Activated gamma-delta T cell treated with Interleukin-2 at 50 U/mL for 16 hours (primary cell): Measurements from ENCODE around the gene TNFAIP8.

ENCODE experiments used
- DNase-seq: peaks from one replicate; pipeline ENCODE4 v3.0.0-alpha.2; 2020

The TNFAIP8 gene

DNA sequence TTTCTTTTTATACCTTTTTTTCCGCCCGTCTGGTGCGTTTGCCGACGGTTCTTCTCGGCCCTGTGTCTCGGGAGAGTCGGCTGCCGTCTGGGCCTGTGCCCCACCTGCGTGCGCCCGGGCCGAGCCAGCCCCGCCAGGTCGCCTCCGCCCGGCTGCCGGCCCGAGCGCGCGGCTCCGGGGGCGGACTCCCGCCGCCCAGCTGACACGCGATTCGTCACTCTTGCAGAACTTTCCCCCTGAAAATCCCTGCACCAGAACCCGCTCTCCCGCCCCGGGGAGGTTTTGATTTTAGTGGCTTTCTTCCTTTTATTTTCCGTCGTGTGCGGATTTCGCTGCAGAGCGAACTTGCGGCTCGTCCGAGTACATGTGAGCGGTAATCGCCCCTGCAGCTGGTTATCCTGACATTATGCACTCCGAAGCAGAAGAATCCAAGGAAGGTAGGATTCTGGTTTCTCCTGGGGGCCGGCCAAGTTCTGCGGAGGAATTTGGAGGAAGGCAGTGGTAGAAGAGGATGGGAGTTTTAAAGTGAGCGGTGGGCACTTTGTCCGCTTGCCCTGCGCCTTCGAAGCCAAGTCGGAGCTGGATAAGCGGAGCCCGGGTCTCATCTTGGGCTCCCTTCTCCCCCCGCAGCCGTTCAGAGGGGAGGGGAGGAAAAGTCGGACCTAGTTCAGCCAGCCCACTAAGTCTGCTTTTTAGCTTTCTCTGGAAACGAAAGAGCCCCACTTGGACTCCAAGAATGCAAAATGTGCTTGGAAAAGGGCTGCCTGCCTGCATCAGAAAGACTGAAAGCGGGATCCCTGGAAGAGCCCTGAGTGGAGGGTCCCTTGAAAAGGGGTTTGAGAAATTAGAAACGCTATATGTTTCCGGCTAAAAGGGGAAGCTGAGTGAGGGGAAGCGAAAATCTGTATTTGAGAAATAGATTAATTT lies at the start of gene TNFAIP8:
TSS of gene TNFAIP8 (plus strand) at position 335 of the 927 bp plus-strand sequence. CDS start at position 407, 72 bp downstream.
- peak; percentile 25 for DNase-seq

DNA sequence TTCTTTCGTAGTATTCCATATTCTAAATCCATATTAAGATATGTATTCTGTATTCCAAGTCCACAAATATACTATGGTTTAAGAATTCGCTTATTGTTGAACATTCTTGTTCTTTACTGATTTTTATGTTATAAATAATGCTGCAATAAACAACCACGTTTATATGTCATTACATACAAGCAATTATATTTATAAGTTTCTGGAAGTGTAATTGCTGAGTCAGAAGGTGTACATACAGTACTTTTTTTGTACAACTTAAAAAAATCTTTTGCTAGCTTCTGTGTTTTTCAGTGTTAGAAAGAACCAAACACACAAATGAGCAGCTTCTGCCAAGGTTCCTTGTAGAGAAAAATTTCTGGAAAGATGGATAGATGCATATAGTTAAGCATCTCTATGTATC lies 48.6 kb upstream of the TNFAIP8 start:
- DNase-seq, result no peak

DNA sequence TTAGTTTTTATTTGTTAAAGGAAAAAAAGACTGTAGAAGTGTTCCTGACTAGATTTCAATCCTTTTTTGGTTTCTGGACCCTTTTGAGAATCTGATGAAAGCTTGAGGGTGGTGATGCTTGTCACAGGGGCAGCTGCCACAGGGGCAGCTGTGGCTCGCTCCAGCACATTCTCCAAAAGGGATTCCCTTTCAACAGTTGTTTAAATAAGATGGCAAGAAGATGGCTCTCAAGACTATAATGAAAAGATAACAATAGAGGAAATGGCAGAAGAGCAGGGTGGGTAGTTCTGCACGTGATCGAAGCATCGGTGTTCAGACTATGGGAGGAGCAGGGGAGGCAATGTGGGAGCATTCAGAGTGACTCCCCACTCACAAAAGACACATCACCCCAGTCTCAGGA lies 46.5 kb upstream of the TNFAIP8 start:
- DNase-seq, result no peak

DNA sequence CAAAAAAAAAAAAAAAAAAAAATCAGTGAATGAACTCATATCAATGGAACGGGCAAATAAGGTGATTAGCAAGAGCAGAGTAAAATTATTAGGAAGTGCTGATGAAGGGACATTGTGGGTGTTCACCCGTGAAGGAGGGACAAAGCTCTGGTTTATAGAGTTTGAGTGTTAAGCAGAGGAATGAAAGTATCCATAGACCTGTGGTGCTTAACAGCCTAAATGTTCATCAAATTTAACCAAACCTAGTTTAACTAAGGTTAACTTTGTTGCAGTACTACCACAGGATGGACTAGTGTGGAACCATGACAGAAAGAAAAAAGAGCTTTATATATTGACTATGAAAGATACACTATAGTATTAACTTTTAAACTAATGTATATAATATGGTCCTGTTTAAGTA lies 44.1 kb upstream of the TNFAIP8 start:
- no peak for DNase-seq

DNA sequence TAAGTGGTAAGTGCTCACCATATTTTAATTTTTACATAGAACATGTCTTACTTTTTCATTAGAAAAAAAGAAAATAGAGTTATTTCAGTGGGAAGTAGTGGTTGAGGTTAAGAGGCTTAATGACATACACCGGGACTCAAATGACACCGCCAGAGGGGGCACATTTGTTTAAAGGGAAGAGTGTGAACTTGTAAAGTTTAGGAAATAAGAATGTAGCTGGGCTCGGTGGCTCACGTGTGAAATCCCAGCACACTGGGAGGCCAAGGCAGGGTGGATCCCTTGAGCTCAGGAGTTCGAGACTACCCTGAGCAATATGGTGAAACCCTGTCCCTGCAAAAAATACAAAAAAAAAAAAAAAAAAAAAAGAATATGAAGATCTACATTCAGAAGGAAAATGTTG lies 43.4 kb upstream of the TNFAIP8 start:
- no peak for DNase-seq

DNA sequence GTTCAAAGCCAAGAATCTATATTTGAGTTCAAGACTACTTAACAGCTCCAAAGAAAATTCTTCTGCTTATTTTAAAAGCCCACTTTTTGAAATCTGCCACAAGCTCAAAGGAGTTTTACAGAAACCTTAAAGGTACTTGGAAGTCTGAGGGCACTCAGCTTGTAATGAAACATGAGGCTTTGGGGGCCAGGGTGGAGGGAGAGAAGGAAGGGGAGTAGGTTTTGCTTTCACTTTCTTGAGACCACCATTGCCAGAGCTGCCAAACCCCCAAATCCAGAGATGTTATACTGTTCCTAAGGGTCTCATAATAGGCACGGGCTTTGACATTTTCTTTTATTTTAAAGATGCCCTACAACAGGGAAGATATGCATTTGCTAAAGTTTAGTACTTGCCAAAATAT lies 42.6 kb upstream of the TNFAIP8 start:
- DNase-seq, result no peak

DNA sequence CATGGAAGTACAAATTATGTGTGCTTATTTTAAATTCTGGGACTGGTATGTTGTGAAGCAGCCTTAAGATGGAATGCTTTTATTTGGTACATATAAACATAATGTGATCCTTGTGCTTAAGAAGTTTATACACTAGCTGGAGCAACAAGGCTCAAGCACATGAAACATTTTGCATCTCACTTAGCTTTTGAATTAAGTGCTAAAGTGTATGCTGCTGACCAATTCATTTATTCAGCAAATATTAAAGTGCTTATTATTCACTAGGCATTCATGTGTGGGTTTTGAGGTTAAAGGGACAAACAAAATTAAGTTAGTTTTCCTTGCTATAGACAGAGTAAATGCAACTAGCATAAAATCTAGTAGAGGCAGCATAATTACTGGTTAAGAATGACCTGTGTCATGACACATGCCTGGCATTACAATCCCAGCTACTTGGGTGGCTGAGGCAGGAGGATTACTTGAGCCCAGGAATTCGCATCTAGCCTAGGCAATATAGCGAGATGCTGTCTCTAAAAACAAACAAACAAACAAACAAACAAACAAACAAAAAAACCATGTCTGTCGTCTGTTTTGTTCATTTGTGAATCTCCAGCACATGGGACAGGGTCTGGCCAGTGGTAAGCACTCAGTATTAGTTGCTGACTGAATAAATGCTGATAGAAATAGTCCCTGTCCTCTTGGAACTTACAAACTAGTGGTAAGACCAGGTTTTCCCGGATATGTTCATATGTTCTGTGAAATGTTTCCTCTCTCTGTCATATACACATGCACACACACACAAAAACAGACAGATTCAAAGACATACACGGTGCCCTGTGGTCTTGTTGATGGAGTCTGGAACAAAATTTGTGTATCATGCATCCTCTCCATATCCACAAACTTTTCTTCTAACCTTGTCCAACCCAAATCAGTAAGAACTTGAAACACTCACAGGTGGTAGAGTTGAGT lies 41.9 kb upstream of the TNFAIP8 start:
- no peak for DNase-seq

DNA sequence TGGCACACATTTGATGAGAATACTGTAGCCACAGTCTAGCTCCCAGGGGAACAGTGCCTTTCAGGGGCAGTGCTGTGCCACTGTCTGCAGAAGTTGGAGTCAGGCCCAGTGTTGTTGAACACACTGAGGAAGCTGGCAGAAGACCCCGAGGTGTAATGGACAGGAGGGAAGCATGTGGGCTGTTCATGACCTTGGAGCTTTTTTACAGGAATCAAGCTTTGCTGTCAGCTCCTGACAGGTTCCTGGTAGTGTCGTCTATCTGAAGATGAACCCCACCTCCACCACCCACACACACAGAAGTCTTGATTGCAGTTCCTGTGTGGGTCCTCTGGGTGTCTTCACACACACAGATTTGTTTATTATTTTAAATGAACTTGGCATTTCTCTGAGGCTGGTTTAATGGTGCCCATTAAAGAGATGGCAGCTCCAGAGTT lies 40.3 kb upstream of the TNFAIP8 start:
- peak; percentile 53 for DNase-seq

DNA sequence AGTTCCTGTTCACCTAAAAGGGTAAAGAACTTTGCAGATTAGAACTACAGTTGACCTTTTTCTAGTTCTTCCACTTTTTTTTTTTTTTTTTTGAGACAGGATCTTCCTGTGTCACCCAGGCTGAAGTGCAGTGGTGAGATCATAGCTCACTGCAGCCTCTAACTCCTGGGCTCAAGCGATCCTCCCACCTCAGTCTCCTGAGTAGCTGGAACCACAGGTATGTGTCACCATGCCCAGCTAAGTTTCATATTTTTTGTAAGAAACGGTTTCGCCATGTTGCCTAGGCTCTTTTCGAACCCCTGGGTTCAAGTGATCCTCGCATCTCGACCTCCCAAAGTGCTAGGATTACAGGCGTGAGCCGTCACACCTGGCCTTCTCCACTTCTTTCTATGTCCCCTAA lies 39.7 kb upstream of the TNFAIP8 start:
- DNase-seq, result no peak

DNA sequence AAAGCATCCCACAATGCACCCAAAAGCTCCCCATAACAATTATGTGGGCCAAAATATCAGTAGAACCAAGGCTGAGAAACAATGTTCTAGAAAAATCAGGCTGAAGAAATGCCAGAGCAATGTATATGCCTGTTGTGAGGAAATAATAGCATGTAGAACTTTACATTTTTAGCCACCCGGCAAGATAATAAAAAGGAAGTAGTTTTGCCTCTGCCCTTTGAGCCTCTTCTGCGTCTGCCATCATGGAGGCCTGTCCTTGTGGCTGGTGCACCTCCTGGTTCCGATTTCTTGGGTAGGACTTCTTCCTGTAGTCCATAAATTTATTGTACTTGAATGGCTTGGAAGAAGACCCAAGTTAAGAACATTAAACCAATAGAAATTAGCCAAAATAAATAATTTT lies 38.9 kb upstream of the TNFAIP8 start:
- DNase-seq, result no peak

DNA sequence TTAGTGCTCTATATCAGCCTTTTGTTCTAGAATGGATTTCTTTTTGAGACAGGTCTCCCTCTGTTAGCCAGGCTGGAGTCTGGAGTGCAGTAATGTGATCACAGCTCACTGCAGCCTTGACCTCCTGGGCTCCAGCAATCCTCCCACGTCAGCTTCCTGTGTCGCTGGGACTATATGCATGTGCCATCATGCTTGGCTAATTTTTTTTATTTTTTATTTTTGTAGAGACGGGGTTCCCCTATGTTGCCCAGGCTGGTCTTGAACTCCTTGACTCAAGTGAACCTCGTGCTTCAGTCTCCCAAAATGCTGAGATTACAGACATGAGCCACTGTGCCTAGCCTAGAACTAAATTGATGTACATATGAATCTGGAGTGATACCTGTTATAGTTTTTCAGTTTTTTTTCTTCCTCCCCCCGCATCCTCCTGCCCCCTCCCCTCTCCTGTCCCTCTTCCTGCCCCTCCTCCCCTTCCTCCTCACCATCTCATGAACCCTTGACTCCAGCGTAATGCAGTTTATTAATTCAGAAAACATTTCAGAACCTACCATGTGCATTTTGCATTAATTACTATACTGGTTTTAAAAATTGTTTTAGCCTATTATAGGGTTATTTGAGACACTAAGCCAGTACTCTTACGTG lies 37.4 kb upstream of the TNFAIP8 start:
- DNase-seq, result no peak

DNA sequence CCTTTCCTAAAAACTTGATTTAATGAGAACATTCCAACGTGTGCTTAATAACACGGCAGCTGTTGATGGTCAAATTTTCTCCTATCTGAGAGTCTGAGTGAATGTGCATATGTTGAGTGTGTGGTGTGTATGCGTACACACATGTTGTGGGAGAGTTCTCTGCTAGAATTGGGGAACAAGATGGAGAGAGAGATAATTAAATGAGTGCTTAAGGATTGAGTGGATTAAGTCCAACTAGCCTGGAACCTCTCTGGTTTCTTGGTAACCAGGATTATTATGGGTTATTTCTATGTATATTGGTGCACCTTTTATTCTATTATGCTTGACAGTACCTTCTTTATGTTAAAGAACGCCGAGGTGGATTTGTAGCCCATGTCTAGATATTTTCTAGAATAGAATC lies 36.4 kb upstream of the TNFAIP8 start:
- DNase-seq, result no peak

DNA sequence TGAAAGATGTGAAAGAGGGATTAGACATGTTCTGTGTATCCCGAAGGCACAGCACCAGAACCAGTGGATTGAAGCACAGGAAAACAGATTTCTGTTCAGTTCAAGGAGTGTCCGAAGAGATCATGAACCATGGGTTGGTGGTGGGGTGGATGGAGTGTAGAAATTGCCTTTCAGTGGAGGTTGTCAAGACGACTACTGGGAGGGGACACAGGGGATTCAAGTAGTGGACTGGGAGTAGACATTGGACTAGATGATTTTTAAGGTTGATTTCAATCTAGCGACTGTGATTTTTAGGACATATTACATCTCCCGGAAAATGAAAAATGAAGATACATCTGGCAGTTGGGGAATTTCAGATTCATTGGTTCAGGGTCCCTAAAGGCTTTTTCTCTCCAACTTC lies 35.9 kb upstream of the TNFAIP8 start:
- DNase-seq, result no peak

DNA sequence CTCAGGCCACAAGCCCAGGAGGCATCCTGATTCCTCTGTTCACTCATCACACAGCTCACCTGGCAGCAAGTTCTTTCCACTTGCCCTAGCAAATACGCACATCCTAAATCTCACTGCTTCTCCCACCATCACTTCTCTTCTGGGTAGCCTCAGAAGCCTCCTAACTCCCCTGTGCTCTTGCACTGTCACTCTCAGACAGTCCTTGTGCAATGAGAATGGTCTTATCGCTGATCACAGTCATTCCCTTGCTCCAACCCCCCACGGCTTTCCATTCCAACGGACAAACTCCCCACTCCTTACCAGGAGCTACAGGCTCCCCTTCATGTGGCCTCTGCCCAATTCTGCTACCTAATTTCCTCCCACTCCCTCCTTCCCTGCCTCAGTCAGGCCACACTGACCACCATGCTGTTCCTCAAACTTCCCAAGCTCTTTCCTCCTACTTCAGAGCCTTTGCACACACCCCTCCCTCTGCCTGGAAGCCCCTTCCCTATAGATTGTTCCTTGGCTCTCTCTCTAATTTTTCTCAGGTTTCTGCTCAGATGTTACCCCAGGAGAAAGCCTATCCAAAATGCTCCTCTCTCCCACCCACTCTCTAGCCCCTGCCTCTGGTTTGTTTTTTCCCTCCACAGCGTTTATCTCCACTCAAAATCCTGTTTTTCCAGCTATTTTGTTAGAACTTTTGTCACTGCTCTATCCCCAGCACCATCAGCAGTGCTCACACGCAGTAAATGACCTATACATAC lies 34.1 kb upstream of the TNFAIP8 start:
- no peak for DNase-seq

DNA sequence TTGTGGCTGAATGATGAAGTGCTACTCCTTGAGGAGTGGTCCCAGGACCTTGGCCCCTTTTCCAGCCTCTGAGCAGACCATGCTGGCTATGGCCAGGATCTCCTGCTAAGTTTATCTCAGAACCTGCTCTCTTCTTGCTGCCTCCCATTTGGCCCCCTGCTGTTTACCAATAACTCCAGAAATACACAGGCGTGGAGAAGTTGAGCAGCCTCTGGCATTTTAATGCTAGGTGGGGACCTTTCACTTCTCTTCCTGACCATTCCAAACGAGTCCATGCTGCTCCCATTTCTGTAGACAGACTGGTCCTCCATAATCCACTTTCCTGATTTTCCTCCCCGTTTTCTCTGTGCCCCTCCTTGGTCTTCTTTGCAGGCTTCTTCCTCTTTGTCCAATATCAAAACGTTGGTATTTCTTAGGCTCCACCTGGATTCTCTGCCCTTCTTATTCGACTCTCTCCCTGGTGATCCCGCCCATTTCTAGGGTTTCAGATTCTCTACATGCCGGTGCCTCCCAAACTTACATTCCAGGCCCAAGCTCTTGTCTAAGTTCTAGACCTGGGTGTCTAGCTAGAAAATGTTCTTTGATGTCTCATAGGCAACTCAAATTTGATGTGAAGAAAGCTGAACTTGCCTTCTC lies 33.4 kb upstream of the TNFAIP8 start:
- DNase-seq, result no peak

DNA sequence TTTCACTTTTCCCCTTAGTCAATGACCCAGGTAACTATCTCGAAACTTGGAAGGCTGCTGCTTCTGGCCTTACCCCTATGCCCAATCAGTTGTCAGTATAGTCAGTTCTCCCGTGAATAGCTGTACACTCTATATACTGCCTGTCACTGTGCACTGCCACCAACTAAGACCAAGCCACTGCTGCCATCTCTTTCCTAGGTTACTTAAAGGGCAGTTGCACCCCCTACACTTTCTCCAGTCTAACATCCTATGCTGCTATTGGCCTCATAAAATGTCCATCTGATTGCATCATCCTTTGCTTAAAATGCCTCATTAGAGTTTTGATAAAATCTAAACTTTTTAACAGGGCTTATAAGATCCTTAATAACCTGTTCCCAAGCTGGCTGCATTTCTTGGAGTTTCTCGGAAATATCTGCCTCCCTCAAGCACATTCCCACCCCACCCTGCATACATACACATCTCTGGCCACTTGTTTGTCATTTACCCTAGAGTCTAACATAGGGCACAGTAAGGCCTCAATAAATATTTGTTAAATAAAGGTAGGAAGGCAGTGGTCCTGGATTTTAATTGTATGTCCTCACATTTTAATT lies 32.8 kb upstream of the TNFAIP8 start:
- no peak for DNase-seq

DNA sequence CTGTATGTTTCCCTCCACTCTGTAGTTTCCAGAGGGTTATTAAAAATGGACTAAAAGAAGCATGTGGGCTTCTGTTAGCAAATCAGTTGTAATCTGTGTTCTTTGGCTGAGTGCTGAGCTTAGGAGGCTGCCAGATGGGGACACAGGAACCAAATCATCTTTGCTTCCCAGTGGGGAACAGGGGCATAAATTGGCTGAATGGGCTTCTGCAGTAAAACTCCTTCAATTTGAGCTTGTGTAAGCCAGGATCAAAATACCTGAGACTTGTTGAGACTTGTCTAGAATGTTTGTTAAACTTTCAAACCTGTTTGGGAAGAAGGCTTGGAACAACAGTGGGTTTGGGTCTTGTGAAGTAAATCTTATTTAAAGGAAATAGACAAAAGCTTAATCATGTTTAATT lies 32.2 kb upstream of the TNFAIP8 start:
- no peak for DNase-seq

DNA sequence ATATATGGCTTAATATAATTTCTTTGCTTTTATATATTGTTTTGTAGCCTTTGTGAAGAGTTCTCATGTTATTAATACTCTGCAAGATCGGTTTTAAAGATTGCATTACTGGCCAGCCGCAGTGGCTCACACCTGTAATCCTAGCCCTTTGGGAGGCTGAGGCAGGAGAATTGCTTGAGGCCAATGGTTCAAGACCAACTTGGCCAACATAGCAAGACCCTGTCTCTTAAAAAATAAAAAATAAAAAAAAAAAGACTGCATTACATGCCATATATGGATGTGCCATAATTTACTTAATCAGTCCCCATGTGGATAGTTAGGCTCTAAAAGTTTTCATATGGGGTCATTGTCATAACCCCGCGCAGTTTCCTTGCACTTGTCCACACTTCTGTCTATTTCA lies 31.0 kb upstream of the TNFAIP8 start:
- DNase-seq, result no peak

DNA sequence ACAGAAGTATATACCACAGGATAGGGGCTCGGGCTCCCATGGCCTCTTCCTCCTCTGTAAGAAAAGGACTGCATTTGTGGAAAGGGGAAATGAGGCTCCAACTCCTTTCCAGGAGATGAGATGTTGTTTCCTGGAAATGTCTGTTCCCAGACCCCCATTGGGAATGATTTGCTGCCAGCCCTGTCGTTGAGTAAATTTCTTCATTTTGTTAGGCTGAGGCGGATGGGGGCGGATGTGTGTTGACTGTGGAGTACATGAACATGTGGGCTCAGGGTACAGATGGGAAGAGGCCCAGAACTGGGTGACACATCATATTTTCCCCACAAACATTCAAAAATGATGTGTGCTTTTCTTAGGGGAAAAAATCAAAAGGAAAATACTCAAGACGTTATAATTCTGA lies 28.8 kb upstream of the TNFAIP8 start:
- DNase-seq, result no peak

DNA sequence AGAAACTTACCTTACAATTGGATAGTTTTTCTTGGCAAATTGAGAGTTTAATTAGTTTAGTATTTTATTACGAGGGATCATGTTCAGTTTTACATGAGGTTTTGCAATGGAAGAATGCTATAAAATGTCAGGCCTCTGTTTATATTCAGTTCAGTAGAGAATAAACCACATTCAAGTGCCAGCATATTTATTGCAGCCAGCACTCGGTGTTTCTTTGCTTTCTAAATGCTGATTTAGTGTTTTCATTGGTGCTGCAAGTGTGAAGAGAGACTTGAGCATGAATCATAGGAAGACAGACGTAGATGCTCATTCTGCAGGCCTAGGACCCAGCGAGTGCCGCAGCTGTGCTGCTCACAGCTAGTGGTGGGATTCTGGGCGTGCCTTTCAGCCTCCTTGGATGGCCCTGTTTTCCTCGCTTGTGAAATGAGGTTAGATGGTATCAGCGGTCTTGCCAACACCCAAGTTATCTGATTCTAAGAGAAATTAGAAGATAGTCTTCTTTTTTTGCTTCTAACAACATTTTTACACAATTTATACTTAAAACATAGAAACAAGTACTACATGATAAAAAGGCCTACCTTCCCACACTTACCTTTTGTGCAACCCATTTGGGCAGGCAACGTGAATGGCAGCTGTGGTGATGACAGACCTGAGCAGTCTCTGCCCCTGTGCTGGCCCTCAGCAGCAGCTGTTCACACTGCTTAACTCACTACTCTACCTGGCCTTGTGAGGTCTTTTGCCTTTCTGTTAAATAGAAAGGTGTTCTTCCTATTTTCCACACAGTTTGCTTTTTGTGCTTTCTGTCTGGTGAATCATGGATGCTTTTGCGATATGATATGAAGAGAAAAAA lies 26.8 kb upstream of the TNFAIP8 start:
- DNase-seq, result peak; percentile 57

DNA sequence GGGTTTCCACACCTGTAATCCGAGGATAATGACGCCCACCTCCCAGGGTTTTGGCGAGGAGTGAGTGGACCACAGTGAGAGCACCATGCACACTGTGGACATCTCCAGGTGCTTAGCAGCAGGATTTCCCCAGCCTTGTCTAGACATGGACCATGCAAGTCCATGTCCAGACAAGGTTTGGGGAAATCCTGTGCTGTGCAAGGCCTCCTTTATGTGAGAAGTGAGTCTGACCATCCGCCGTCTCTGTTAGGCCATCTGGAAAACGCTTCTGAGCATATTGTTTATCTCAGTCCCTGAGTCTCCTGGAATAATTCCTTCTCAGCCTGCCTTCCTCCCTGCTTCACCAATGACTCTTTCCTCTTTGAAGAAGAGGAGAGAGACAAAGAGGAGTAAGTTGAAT lies 26.2 kb upstream of the TNFAIP8 start:
- no peak for DNase-seq
